HG03442 (cell line): ENCODE results near the gene DSCAML1.

Source experiments
- ATAC-seq: cut with Tn5 transposase; IDR thresholded peaks from one replicate; pipeline ENCODE4 v1.9.1; 2021; ENCODE audit warnings: mild to moderate bottlenecking, moderate library complexity; ENCODE audit not compliant: unreplicated experiment

The DSCAML1 gene

DNA sequence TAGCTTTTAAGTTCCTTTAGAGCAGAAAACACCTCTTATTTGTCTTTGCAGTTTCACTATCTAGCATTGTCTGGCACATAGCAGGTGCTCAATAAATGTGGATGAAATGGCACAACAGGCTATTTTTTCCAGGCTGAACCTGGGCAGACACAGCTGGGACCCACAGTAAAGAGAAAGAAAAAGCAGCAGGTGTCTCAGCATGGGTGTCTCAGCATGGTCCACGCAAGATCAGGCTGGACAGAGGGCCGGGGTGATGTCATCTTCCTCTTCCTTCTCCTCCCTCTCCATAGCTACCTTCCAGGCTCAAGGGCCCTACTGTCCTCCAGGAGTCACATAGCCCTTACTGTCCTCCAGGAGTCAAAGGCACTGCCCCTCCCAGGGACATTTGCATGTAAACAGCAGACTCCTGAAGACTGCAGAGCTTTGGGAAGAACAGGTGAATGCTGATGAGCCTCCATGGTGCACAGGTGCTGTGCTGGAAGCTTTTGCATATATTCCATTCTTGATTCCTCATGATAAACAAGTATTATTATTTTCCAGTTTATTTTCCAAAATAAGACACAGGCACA lies 65.2 kb downstream of the DSCAML1 start:
- no peak for ATAC-seq

DNA sequence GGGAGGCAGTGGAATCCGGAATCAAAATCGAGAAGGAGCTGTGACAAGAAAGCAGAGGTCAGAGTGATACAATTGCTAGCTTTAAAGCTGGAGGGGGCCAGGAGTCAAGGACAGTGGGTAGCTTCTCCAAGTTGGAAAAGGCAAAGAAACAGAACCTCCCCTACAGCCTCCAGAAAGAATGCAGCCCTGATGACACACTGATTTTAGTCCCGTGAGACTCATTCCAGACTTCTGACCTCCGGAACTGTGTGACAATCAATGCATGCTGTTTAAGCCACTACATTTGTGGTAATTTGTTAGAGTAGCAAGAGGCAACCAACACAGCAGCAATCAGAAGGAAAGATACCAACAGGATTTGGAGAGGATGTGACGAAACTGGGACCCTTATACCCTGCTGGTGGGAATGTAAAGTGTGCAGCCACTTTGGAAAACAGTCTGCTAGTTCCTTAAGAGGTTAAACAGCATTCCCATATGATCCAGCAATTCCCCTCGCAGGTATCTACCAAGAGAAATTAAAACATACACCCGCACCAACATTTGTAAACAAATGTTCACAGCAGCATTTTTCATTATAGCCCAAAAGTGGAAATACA lies 66.7 kb downstream of the DSCAML1 start:
- ATAC-seq = no peak

DNA sequence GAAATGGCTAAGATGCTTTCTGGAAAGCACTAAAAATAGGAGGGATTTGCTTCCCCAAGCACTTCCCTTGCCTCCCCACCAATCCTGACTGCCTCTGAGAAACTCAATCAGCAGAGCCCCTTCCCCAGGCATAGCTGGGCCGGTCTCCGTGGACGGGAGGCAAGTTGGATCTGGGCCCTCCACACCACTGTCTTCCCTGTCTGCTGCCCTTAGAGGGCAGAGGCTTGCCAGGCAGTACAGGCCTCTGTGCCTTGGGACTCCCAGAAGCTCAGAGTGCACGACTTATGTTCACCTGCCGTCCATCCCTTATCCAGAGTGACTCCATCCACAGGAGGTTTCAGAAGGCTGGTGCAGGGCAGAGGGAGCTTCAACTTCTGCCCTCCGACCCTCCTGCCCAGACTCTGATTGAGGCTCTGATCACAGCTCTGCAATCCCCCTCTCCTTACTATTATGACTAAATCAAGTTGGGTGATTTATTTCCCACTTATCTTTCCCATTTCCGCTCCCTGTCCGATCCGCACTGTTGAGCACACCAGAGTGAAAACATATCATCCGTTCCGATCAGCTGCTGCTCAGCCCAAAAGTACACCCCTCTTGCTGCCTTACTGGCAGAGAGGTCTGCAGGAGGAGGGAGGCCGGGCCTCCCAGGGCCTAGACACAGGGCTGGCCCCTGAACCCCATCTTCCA lies 71.8 kb downstream of the DSCAML1 start:
- no peak for ATAC-seq

DNA sequence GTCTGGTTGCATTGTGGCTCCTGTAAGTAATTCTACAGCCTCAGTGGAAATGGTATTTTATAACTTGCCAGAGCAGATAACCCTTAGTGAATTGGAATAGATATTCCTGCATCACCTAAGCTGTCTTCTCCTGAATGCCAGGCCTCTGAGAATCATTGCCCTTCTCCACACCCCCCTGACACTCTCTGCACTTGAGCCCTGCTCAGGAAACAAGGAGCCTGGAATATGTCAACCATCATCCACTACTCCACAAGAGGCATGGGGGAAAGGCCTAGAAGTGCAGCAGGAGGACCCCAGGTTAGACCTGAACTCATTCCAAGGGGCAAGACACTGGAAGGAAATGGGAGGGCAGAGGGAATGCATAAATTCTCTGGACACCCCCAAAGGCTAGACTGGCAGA lies 72.4 kb downstream of the DSCAML1 start:
- ATAC-seq = no peak

DNA sequence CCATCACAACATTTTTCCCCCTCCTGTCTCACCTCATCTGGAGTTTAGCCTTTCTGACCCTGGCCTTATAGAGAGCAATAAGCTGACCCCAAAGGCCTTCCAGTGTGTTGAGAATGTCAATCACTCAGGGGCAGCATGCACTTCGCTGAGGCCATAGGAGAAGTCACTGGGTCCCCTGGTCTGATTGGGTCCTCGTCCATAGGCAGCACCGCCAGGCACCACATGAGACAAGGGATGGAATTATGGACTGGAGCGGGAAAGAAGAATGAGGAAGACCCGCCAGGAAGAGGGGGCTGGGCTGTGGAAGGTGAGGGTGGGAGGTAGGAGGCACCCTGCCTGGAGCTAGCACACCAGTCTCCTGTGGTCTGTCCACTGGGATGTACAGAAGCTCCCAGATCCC lies 72.9 kb downstream of the DSCAML1 start:
- ATAC-seq = no peak

DNA sequence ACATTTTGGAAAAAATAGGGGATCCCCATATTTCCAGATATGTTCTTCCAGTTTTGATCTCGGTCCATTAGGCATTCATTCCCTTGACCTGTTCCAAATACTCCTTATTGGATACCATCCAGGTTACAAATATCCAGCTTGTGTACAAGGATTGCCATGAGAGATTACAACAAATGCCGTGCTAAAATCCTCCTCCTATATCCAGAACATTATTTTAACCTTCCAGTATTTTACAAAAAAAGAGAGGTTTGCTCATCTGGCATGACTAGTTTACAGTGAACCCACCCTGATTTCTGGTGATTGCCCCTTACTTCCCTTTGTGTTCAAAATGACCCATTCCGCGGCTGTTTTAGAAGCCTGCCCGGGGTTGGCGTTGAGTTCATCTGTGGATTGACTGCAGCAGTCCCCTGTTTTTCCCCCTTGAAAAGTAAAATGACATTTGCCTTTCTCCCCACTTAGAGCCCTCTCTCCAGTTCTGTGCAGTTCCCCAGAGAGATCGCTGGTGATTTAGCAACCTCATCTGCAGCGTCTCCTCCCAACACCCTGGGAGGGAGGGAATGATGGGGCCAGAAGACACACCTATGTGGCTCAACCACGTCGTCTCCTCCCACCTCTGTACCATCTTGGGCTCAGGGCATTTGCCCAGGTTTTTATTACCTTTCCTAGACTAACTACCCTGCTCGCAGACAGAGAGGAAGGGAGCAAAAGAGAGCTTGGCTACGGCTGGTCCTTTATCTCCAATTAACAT lies 73.6 kb downstream of the DSCAML1 start:
- ATAC-seq = no peak

DNA sequence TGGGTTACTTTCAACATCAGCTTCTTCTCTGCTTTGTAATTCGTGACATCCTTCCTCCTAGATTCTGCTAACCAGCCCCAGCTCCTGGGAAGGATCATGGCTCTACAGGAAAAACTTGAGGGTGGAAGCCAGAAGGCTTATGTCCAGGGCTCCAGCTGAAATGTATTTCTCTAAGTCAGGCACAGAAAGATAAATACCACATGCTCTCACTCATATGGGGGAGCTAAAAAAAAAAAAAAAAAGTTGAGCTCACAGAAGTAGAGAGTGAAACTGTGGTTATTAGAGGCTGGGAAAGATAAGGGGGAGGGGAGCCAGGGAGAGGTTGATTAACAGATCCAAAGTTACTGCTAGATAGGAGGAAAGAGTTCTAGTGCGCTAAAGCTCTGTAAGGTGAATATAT lies 74.9 kb downstream of the DSCAML1 start:
- ATAC-seq = no peak

DNA sequence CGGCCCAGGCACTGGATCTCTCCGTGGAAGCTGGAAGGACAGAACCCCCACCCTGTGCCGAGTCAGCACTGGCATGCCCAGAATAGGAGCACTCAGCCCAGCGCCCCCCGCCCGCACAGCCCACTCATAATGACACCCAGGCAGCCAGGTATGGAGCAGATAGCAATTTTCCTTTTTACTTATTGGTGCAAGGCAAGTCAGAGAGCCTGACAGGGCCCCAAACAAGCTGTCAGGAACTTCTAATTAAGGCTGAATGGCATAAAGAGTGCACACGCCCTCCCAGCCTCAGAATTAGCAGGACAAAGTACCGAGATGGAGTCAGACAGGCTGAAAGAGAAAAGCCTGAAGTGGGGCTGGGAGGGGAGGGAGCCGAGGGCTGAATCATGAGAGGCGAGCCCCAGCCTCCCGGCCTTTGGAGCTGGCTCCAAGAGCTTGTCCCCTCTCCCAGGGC lies 76.9 kb downstream of the DSCAML1 start:
- no peak for ATAC-seq

DNA sequence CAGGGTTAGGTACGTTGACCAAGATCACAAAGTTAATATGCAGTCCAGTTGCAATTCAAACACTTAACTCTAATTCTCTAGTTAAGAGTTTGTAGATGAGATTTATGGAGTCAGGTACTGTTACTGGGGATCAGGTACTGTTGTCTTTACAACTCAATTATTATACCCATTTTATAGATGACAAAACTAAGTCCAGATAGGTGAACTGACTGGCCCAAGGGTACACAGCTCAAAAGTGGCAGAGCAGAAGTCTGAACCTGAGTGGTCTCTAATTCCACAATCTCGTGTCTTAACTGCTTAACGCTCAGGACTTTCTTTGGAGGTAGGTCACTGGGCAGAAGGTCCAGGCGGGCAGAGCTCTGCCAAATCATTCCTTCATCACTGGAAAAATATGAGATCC lies 77.5 kb downstream of the DSCAML1 start:
- ATAC-seq = no peak

DNA sequence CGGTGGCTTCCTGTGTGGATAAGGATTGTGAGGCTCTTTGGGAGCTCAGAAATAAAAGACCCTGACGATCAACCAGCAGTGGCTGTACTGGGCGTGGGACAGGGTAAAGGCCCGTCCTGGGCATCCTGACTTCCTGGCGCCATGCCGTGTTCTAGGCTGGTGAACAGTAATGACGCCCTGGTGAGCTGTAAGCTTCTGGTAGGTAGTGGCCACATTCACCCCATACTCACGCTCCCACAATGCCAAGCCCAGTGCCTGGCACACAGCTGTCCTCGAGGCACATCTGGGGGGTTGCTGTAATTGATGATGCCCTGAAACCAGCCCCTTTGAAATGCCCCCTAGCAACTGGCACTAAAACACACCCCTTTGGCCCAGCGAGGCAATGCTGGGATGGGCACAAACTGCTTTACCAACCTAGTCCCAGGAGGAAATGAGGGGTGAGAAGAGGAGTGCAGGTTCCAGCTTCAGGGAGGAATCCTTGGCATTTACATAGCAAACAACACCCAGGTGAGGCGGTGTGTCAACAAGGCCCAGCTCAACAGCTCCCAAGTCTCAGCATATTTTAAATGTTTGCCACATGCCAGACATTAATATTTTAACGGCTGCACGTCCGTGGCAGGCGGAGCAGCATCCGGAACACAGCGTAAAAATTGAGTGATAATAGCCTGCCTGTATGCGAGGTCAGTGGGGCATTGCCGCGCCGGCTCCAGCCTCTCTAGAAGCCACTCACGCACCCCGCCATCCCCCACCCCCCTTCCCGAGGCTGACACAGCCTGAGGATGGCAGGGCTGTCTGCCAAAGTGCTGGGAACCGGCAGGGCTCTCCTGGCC lies 79.3 kb downstream of the DSCAML1 start:
- no peak for ATAC-seq

DNA sequence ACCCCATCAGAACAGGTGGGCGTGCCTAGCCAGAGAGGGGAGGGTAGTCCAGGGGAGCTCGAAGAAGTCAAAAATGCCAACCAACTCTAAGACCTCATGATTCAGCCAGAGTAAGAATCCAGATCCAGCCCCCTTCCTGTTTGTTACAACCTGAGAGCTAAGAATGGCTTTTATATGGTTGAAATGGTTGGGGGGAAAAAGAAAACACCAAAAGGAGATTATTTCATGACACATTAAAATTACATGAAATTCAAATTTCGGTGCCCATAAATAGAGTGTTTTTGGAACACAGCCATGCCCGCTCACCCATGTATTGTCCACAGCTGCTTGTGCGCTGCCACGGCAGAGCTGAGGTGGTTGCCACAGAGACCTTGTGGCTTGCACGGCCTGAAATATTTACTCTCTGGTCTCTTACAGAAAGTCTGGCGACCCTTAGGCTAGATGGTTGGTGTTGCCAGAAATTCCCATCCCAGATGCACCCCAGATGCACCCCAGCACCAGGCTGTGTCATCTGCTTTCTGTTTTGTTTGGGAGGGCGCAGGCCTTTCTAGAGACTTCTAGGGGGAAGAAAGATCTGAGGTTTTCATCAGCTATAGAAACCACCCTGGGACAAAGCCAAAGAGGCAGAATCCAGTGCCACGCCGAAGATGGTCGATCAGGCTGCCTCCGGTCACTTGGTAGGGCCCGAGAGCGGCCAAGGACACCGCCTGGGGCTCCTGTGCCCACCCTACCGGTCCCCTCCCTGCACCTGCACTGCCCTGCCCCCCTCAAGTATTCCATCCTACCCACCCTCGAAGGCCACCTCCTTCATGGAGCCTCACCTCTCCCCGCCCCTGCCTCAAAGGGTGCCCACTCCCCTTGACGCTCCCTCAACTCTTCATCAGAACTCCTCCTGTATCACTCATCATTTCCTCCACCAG lies 80.2 kb downstream of the DSCAML1 start:
- ATAC-seq = no peak

DNA sequence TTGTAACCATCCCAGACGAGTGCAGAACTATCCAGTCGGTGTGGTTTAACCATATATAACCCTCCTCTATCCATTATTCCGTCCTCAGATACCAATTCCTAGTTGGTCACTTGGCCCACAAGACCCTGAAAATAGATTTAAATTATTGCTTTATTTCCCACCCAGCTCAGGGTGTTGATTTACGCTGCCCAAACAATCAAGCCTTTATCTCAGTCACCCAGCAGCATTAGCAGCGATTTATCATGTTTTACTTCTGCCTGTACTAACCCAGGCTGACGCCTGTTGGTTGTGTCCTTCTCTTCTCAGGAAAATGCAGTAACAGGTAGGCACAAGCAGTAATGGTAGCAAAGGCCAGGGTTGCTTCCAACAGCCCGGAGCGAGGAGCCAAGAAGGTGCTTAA lies 81.2 kb downstream of the DSCAML1 start:
- ATAC-seq = no peak

DNA sequence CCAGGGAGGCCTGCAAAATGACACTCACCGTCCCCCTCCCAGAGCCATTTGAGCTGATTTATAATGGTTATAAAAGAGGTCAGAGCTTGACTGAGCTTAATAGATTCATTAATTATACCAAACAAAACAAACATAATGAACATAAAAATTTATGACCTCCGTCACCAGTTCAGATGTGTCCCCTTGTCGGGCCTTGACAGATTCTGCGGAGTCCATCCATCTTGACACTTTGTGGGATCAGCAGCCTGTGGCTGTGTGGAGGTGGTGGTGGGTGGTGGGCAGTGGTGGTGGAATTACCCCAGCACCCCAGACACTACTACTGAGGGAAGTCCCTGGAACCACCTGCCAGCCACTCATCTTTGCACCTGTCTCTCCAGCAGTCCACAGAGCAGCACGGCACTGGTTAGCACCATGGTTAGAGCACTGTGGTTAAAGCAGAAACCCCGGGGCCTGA lies 83.5 kb downstream of the DSCAML1 start:
- no peak for ATAC-seq

DNA sequence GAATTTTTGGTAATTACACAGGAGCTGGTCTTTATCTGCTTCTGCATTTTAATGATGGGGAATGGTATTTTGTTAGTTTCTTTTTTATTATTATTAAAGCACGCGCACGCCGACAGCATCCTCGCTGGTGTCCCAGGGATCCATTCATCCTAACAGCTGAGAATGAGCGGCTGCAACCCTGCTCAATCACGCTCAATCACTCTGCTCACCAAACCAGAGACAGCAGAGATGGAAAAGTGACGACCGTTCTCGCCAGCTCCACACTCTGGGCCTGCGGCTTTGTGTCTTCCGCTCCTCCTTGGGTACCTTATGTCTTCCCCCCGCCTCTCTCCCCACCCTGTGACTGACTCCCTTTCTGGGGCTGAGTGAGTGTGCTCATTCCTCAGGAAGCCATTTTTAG lies 84.5 kb downstream of the DSCAML1 start:
- no peak for ATAC-seq

DNA sequence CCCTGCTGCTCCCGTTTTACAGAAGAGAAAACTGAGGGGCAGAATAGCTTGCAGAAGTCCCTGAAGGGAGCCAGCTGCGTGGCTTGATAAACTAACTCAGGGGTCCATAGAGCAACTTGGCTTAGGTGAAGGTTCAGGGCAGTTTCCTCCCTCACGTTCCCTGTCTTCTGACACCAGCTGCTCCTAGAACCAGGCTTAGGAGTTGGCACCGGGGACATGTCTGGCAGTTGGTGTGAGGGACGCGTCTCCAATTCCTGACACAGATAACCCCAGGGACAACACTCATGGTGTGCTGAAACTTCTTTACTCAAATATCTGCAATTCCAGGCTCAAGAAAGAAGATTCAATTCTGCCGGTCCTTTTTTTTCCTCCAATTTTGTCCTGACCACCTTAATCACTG lies 85.7 kb downstream of the DSCAML1 start:
- no peak for ATAC-seq

DNA sequence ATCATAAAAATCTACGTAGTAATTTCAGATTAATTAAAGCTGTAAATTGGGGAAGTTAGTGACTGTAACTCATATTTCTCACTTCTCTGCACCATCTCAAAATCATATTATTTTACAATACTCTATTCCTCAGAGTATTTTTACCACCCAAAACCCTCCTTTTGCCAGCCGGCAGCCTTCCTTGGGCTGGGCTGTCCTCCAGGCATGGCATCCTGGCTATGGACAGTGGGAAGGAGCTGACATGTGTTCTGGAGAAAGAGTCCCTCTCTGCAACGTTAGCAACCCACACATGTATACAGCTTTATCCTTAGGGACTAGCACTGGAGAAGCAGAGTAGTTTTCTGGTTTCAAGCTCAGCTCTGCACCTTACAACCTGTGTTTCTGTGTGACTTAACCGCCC lies 86.8 kb downstream of the DSCAML1 start:
- ATAC-seq = no peak

DNA sequence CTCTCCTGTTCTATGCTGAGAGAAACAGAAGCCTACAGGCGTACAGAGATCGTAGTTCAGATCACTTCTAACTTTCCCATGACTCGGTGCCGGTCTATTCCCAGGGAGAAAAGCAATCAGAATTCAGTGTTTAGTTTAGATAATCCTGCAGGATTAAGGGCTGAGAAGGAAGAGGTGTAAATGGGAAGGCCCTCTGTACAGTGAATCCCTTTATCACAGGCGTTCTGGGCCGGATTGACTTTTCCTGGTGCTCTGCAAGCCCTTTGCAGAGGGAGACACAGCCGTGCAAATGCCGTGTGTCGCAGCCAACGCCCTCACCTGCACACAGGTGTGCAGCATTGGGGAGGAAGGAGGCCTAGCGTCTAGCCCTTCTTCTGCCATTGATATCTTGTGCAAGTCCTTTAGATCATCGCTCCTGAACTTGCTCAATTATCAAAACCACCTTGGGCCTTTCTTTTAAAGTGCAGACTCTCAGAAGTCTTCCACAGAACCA lies 90.6 kb downstream of the DSCAML1 start:
- ATAC-seq = no peak

DNA sequence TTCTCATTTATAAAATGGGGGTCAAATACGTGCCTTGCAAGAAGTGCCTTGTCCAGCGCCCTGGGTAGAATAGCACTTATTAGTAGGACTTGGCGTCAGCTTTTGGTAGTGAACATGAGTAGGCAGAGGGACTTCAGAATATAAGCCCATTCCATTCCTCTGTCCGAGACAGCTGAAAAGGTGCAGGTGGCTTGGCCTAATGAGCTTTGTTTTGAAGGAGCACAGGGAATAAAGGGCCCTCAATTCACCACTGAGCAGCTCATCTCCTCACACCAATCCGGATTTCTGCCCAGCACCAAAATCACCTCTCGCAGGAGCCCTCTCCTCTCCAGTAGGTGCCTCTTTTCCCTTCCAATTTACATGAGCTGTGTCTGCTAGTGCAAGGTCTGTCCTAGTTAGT lies 91.2 kb downstream of the DSCAML1 start:
- no peak for ATAC-seq

DNA sequence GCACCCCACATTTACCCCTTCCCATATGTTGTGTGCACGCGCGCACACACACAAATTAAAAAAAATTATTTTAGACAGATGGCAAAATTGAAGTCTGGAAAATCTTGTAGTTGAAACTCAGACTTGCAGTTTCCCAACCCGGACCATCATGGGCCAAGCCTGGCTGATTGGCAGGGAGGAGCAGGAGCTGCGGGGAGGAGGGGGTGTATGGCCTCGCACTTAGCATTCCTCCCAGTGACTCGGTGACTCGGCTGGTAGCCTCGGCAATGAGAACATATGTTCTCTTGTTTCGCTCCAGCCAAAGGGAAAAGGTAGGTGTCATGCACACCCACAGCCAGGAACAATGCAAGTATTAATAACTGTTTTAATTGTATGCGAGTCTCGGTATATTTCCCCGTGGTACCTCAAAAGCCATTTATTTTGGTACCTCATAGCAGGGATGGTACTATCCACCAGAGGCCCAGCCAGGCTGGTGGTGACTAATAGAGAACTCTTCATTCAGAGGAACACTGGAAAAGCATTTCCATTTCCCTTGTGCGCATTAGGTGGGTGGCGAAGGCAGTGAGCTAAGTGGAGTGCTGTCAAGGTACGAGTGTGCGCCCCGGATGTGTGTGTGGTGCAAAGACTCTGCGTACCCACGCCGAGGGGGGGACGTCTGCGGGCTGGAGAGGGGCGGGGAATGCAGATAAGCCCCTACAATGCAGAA lies 92.5 kb downstream of the DSCAML1 start:
- no peak for ATAC-seq
